ENCODE results near the gene CAMTA1. TPM values are rescaled to one million over a fixed set of nuclear protein-coding genes. Genes with fewer than 3 reads are reported as not detected.

CAMTA1 gene
- total RNA-seq, 1 experiment from 2014 or later = 60.0 TPM

DNA sequence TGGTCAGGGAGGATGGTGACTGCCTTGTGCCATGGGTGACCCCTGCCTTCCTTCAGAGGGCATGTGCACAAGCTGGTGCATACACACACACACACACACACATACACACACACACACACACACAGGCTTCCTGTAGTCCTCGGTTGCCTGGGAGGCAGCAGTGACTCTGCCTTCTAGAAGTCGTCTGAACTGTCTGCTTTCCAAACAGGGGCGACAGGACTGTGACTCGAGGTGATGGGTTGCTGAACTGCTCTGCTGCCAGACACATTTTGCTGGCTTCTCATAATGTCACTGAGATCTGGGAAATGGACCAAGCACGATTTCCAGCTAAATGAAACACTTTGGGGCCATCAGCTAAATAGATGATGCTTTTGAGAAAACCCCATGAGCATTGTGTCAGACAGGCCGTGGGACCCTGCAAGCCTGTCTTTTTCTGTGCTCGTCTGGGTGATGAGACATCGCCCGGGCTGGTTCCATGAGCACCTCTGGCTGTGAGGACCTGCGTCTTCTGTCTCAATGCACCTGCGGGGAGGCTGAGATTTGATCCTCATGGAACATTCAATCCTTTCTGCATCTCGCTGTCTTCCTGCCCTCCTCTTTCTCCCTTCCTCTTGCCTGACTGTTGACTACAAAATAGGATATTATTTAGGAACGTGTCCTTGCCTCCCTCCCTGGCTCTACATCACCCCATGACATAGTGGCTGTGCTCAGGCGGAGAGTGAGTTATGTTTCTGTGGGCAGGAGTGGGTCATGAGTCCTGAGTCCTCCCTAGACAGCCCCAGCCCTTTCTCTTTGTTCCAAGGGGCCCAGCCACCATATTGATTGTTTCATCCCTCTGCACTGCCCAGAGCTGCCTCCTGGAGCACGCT, 436.8 kb downstream of the CAMTA1 start:
- H3K36me3 ChIP-seq (ENCODE audit: control insufficient read depth, insufficient read depth, low read length) = no peaks in the 10 kb centered on the region
- Mint-ChIP-seq H3K4me3 (ENCODE audit: unreplicated experiment) (no peak overlapping the region), H3K27ac (ENCODE audit: unreplicated experiment) (no peak overlapping the region), H3K36me3 (ENCODE audit: insufficient read depth, unreplicated experiment) (no peaks in the 10 kb centered on the region), H3K9me3 (ENCODE audit: unreplicated experiment) (no peaks in the 10 kb centered on the region), H3K4me1 (ENCODE audit: low read depth, unreplicated experiment) (no peaks in the 10 kb centered on the region), H3K27me3 (ENCODE audit: insufficient read depth, unreplicated experiment) (peaks cover 5% of the 10 kb centered on the region)
- CTCF ChIA-PET = interaction anchor here (0.8 kb wide), 1 partner anchor 179 kb away, joined by 3 read pairs; no protein-coding TSS in a partner anchor
- intact Hi-C loops (cut with micrococcal nuclease; ENCODE audit: unreplicated experiment) = no loop called here
- no peaks in the 10 kb centered on the region for H3K9me3 ChIP-seq
- DNase-seq = no peak
- BruUV-seq (replicated peaks) = no TSS peak
- no peak overlapping the region for H3K4me3 ChIP-seq (ENCODE audit: low read depth, low read length)
- TF ChIP-seq, protein P1, sequence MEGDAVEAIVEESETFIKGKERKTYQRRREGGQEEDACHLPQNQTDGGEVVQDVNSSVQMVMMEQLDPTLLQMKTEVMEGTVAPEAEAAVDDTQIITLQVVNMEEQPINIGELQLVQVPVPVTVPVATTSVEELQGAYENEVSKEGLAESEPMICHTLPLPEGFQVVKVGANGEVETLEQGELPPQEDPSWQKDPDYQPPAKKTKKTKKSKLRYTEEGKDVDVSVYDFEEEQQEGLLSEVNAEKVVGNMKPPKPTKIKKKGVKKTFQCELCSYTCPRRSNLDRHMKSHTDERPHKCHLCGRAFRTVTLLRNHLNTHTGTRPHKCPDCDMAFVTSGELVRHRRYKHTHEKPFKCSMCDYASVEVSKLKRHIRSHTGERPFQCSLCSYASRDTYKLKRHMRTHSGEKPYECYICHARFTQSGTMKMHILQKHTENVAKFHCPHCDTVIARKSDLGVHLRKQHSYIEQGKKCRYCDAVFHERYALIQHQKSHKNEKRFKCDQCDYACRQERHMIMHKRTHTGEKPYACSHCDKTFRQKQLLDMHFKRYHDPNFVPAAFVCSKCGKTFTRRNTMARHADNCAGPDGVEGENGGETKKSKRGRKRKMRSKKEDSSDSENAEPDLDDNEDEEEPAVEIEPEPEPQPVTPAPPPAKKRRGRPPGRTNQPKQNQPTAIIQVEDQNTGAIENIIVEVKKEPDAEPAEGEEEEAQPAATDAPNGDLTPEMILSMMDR (IDR thresholded peaks at IDR 0.05; ENCODE audit: insufficient read depth in 1 of 2, low read depth in 1 of 2, low read length in 1 of 2, severe bottlenecking in 1 of 2, unreplicated experiment in 1 of 2) = no peak
- POLR2A ChIA-PET = no interaction called here
- no peaks in the 10 kb centered on the region for H3K4me1 ChIP-seq
- H3K27me3 ChIP-seq (replicated peaks; ENCODE audit: control insufficient read depth, insufficient read depth, low read length) = no peaks in the 10 kb centered on the region

DNA sequence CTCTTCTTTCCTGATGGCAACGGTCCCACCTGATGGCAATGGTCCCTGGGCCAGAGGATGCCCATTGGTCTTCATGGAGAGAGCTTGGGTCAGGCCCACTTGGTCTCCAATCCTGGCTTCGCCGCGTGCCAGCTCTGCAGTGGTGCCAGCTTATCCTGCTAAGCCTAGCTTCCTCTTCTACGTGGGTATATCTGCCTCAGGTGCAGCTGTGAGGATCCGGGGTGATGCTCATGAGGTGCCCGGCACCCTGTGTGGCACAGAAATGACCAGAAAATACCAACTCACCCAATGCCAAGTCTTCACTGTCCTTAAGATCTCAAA, 437.4 kb downstream of the CAMTA1 start:
- H3K27me3 ChIP-seq (replicated peaks; ENCODE audit: control insufficient read depth, insufficient read depth, low read length) = no peaks in the 10 kb centered on the region
- Mint-ChIP-seq H3K9me3 (ENCODE audit: unreplicated experiment) (no peaks in the 10 kb centered on the region), H3K4me3 (ENCODE audit: unreplicated experiment) (no peak overlapping the region), H3K27me3 (ENCODE audit: insufficient read depth, unreplicated experiment) (peaks cover 5% of the 10 kb centered on the region), H3K36me3 (ENCODE audit: insufficient read depth, unreplicated experiment) (no peaks in the 10 kb centered on the region), H3K4me1 (ENCODE audit: low read depth, unreplicated experiment) (no peaks in the 10 kb centered on the region), H3K27ac (ENCODE audit: unreplicated experiment) (no peak overlapping the region)
- TF ChIP-seq, protein P1 (IDR thresholded peaks at IDR 0.05; ENCODE audit: insufficient read depth in 1 of 2, low read depth in 1 of 2, low read length in 1 of 2, severe bottlenecking in 1 of 2, unreplicated experiment in 1 of 2) = no peak
- H3K36me3 ChIP-seq (ENCODE audit: control insufficient read depth, insufficient read depth, low read length) = no peaks in the 10 kb centered on the region
- CTCF ChIA-PET = interaction anchor here (0.8 kb wide), 1 partner anchor 180 kb away, joined by 3 read pairs; no protein-coding TSS in a partner anchor
- no peaks in the 10 kb centered on the region for H3K4me1 ChIP-seq
- no peaks in the 10 kb centered on the region for H3K9me3 ChIP-seq
- no TSS peak for BruUV-seq (replicated peaks)
- intact Hi-C loops (cut with micrococcal nuclease; ENCODE audit: unreplicated experiment) = no loop called here
- POLR2A ChIA-PET = no interaction called here
- no peak for DNase-seq
- no peak overlapping the region for H3K4me3 ChIP-seq (ENCODE audit: low read depth, low read length)

DNA sequence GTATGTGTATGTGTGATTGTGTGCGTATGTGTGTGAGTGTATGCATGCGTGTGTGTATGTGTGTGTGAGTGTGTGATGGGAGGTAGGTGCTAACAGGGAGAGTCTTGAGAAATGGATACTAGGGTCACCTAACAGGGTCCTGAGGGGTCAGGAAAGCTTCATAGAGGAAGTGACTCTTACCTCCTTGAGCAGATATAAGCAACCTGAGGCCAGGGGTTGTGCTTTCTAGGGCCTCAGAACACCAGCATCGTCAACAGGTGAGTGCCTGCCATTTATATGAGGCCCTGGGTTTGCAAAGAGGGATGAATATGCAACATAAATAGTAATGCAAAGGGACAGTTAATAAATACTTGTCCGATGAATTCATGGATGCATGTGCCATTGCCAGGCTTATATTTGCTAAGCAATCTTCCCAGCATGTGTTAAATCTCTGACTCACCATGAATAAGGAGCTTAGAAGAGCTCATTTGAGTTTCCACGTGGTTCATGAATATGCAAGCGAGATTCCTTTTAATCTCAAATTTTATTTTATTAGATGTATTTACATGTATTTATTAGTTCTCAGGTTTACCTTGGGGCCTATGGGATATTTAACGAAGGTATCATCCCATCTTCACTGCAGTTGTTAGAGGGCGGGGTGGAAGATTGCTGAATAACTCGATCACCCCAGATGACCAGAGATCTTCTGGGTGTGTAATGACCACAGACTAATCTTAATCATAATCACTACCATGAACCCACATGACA, 438.3 kb downstream of the CAMTA1 start:
- no TSS peak for BruUV-seq (replicated peaks)
- no peaks in the 10 kb centered on the region for H3K4me1 Mint-ChIP-seq (ENCODE audit: low read depth, unreplicated experiment)
- DNase-seq = no peak
- H3K36me3 Mint-ChIP-seq (ENCODE audit: insufficient read depth, unreplicated experiment) = no peaks in the 10 kb centered on the region
- no peaks in the 10 kb centered on the region for H3K36me3 ChIP-seq (ENCODE audit: control insufficient read depth, insufficient read depth, low read length)
- H3K27me3 ChIP-seq (replicated peaks; ENCODE audit: control insufficient read depth, insufficient read depth, low read length) = no peaks in the 10 kb centered on the region
- intact Hi-C loops (cut with micrococcal nuclease; ENCODE audit: unreplicated experiment) = no loop called here
- CTCF ChIA-PET = no interaction called here
- POLR2A ChIA-PET = no interaction called here
- H3K4me1 ChIP-seq = no peaks in the 10 kb centered on the region
- no peak overlapping the region for H3K4me3 Mint-ChIP-seq (ENCODE audit: unreplicated experiment)
- no peaks in the 10 kb centered on the region for H3K9me3 ChIP-seq
- TF ChIP-seq, protein P1 (IDR thresholded peaks at IDR 0.05; ENCODE audit: insufficient read depth in 1 of 2, low read depth in 1 of 2, low read length in 1 of 2, severe bottlenecking in 1 of 2, unreplicated experiment in 1 of 2) = no peak
- no peak overlapping the region for H3K4me3 ChIP-seq (ENCODE audit: low read depth, low read length)
- no peaks in the 10 kb centered on the region for H3K9me3 Mint-ChIP-seq (ENCODE audit: unreplicated experiment)
- peaks cover 2% of the 10 kb centered on the region for H3K27me3 Mint-ChIP-seq (ENCODE audit: insufficient read depth, unreplicated experiment)
- H3K27ac Mint-ChIP-seq (ENCODE audit: unreplicated experiment) = no peak overlapping the region
